Fibroblast of the aortic adventitia (primary cell): ENCODE results near the gene PITPNM3. TPM values are rescaled to one million over a fixed set of nuclear protein-coding genes. Genes with fewer than 3 reads are reported as not detected.
"Not testable (repeated sequence)": the region's sequence is repeated elsewhere in the genome, so short reads cannot be mapped to it uniquely, and the experiment has no call there.

ENCODE experiments used
- DNase-seq: peaks from one replicate; pipeline ENCODE4 v3.0.0-alpha.2; 2010; ENCODE audit warnings: low read depth
- H3K4me3 ChIP-seq: 2 replicates; pipeline ENCODE4 v1.5.1; 2011; ENCODE audit warnings: low read depth, mild to moderate bottlenecking, control low read depth, low read length, moderate library complexity
- total RNA-seq: library from RNA; depleted of rRNA; stranded (reverse); fragments of >200 nt; gene quantifications from 2 replicates; pipeline ENCODE4 v1.2.3, GENCODE V29; 2012; ENCODE audit warnings: low replicate concordance
- TF ChIP-seq, protein P1 (sequence below): IDR thresholded peaks from 2 replicates; pipeline ENCODE4 v1.5.1; 2011; ENCODE audit warnings: mild to moderate bottlenecking, low read length, control low read depth, inconsistent platforms; ENCODE audit not compliant: insufficient read depth

Gene PITPNM3
- total RNA-seq, 1 donor, result 1.3 TPM

DNA sequence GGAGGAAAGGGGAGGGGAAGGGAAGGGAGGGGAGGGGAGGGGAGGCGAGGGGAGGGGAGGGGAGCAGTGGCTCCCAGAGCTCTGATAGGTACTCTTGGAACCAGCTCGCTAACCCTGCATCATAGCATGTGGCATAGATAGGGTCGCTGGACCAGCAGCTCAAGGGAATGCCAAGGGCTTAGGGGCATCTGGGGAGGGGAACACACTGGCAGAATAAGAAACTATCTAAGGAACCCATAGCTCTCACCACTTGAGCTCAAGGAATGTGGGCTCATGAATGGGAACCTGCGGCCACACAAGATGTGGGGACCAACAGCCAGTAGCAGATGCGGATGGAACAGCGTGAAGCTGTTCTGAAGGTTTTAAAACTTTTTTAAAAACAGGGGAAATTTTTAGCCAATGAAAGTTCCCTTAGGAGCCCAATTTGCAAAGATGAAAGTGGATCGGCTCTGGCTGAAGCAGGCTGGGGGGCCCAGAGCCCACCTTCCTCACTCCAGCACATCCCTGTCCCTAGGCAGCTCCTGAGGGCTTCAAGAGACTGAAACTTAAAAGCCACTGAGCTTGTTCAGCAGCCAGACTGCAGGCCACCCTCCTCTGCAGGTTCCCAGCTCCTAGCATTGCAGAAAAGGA is 65.2 kb downstream of the PITPNM3 start:
- no peak for DNase-seq
- H3K4me3 ChIP-seq, result no peak overlapping the region
- TF ChIP-seq, protein P1, sequence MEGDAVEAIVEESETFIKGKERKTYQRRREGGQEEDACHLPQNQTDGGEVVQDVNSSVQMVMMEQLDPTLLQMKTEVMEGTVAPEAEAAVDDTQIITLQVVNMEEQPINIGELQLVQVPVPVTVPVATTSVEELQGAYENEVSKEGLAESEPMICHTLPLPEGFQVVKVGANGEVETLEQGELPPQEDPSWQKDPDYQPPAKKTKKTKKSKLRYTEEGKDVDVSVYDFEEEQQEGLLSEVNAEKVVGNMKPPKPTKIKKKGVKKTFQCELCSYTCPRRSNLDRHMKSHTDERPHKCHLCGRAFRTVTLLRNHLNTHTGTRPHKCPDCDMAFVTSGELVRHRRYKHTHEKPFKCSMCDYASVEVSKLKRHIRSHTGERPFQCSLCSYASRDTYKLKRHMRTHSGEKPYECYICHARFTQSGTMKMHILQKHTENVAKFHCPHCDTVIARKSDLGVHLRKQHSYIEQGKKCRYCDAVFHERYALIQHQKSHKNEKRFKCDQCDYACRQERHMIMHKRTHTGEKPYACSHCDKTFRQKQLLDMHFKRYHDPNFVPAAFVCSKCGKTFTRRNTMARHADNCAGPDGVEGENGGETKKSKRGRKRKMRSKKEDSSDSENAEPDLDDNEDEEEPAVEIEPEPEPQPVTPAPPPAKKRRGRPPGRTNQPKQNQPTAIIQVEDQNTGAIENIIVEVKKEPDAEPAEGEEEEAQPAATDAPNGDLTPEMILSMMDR, result no peak

DNA sequence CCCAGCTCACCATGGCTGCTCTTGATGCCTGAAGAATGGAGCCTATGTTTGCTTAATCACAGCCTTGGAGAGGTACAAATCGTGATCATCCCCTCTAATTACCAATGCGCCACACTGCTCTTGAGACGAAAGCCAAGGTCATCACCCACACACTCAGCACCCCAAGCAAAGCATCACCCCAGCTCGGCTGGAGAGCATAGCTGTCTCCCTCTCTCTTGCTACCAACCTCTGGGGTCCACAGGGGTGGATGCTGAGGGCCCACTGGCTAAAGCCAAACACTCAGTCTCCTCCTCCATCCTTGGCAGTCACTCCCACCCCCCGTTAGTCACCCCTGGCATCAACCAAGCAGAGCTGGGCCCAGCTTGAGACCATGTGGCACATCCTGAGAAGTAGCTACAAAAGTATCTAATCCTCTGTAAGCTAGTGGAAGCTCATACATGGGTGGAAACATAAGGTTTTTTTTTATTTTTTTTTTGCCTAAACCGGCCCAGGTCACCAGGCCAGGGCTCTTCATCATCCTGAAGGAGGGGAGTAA is 67.3 kb downstream of the PITPNM3 start:
- TF ChIP-seq, protein P1, result no peak
- DNase-seq, result no peak
- H3K4me3 ChIP-seq, result no peak overlapping the region

DNA sequence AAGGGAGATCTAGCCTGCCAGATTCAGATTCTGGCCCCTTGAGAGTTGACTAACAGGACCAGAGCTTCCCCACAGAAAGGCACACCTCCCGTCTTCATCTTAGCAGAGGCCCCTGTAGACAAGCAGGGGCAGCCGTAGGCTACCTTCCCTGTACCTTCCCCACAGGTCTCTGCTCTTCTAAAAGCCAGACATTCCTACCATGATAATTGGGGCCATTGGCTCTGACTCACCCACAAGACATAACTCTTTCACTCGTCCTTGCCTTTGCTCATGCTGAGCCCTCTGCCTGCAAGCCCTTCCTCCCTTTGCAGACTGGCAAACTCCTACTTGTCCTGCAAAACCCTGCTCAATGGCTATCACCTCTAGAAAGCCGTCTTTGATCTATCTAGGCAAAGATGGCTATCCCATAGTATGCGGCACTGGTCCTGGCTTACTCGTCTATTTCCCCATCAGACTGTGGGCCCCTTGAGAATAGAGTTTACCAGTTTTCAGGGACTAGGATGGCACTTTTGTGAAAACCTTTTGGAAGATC is 68.3 kb downstream of the PITPNM3 start:
- DNase-seq, result no peak
- TF ChIP-seq, protein P1, result no peak
- no peak overlapping the region for H3K4me3 ChIP-seq

DNA sequence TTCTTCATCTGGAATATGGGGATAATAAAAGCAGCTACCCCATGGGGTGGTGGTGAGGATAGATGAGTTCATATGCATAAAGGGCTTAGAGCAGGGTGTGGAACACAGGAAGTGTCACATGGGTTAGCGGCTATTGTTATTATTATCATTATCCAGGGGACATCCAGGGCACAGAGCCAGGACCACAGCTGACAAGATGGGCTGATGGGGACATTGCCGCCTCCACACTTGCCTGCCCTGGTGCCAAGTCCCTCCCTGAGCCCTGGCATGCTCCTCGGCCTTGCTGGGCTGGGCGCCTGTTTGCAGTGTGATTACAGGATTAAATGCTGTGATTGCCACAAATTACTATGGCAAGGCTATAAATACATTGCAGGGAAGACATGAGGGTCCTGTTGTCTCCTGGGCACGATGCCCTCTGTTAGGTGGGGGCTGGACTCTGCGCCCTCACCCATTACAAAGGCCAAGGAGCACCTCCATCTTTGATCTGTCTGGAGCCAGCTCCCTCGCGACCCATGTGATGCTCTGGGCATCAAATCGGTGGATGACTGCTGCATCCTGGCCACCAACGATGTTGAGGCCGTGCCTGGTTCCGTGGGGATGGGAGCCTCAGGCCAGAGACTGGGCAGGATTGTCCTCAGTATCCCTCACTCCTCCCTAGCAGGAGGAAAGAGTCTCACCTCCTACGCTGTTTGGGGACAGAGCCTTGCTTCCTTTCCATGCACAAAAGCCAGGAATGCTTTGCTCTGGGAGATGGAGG is 68.9 kb downstream of the PITPNM3 start:
- no peak for DNase-seq
- H3K4me3 ChIP-seq, result no peak overlapping the region
- TF ChIP-seq, protein P1, result no peak

DNA sequence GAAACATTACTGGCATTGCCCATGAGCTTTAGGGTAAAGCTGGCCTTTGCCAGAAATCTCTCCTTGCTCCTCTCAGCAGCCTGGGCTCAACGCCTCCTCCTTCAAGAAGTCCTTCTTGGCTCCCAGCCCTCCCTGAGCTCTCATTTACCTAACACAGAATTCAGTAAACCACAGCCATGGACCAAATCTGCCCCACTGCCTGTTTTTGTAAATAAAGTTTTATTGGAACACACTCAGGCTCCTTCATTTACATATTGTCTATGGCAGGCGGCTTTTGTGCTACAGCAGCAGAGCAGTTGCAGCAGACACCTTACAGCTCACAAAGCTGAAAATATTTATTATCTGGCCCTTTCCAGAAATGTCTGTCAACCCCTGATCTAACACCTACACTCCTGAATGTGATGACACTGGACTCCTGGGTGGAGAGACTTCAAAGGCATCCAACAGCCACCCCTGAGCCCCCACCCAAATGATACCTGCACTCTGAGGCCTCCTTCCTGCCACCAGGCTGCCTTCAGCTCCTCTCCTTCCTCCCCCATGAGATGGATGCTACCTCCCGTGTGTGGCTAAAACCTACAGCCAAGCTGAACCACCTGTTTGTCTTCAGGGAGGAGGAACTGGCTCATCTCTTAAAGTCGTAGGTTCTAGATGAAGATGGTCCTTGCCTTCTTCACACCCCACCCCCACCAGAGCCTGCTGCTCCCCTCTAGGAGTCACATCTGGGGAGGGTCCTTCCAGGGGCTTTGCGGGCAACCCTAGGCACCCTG is 70.5 kb downstream of the PITPNM3 start:
- H3K4me3 ChIP-seq, result no peak overlapping the region
- DNase-seq, result no peak
- TF ChIP-seq, protein P1, result no peak

DNA sequence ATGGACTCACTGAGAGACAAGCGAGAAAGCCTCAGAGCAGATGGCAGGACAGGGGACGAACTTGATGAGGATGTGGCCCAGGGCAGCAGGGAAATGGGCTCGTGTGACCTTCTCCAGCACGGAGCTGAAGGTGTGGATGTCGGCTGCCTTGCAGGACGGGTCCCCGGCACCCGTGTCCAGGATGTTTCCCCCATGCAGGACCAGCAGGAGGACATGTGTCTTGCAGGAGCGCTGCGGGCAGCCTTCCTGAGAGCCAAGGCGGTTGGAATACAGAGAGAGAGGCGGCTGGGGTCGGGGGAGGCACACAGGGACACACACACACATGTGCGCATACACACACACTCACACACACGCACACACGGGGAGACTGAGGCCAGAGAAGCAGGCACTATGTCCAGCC is 72.8 kb downstream of the PITPNM3 start:
- no peak for DNase-seq
- TF ChIP-seq, protein P1, result no peak
- no peak overlapping the region for H3K4me3 ChIP-seq

DNA sequence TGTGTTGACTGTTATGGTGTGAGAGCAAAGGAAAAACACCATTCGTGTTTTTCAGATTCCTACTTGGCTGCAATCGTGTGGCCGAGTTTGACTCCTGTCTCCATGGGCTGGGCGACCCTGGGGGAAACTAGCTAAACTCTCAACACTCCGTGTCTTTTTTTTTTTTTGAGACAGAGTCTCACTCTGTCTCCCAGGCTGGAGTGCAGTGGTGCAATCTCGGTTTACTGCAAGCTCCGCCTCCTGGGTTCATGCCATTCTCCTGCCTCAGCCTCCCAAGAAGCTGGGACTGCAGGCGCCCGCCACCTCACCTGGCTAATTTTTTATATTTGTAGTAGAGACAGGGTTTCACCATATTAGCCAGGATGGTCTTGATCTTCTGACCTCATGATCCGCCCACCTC is 73.6 kb downstream of the PITPNM3 start:
- not testable (repeated sequence) for DNase-seq, H3K4me3 ChIP-seq
